Stimulated activated naive CD4-positive, alpha-beta T cell (primary cell): ENCODE data around the gene SURF1.
A peak's percentile ranks its signal among the peaks of the same experiment; 100 is the strongest.
"Not testable (repeated sequence)": the region's sequence is repeated elsewhere in the genome, so short reads cannot be mapped to it uniquely, and the experiment has no call there.

ENCODE experiments used
- DNase-seq, 6 experiments: peaks; one replicate each; lab custom pipeline; 2025; lab: John Stamatoyannopoulos, UW

SURF1 gene

GRCh38 chr9:133356391-133357091, at the start of gene SURF1, which contains the start of gene SURF2:
TSS of gene SURF1 (minus strand) at chr9:133356487. CDS start at chr9:133356453, 34 bp downstream.
TSS of gene SURF2 (plus strand) at chr9:133356550. CDS start at chr9:133356593, 43 bp downstream.
- DNase-seq: peak; percentile 72 to 86 (median 83)

GRCh38 chr9:133405508-133406438, 49.5 kb upstream of the SURF1 start:
- no peak for DNase-seq

- DNase-seq: no peak
Measured at GRCh38 chr9:133404454-133405002, 48.2 kb upstream of the SURF1 start.

GRCh38 chr9:133403766-133404453, 47.6 kb upstream of the SURF1 start:
- peak; percentile 18 to 57 (median 42) for DNase-seq

- DNase-seq: no peak
Measured at GRCh38 chr9:133402689-133403088, 46.4 kb upstream of the SURF1 start.

GRCh38 chr9:133401588-133401987, 45.3 kb upstream of the SURF1 start:
- DNase-seq: no peak

- no peak for DNase-seq
Measured at GRCh38 chr9:133400292-133400691, 44.0 kb upstream of the SURF1 start.

GRCh38 chr9:133397895-133398294, 41.6 kb upstream of the SURF1 start:
- DNase-seq: no peak

- DNase-seq: no peak
Measured at GRCh38 chr9:133397370-133397769, 41.1 kb upstream of the SURF1 start.

- no peak for DNase-seq
Measured at GRCh38 chr9:133396952-133397351, 40.7 kb upstream of the SURF1 start.

- no peak for DNase-seq
Measured at GRCh38 chr9:133394687-133395271, 38.5 kb upstream of the SURF1 start.

- no peak for DNase-seq
Measured at GRCh38 chr9:133393399-133393798, 37.1 kb upstream of the SURF1 start.

- not testable (repeated sequence) for DNase-seq
Measured at GRCh38 chr9:133392308-133392707, 36.0 kb upstream of the SURF1 start.

GRCh38 chr9:133391449-133391848, 35.2 kb upstream of the SURF1 start:
- DNase-seq: not testable (repeated sequence)

- no peak for DNase-seq
Measured at GRCh38 chr9:133390713-133391112, 34.4 kb upstream of the SURF1 start.

GRCh38 chr9:133389562-133389961, 33.3 kb upstream of the SURF1 start:
- DNase-seq: no peak

GRCh38 chr9:133389025-133389557, 32.8 kb upstream of the SURF1 start:
- no peak for DNase-seq

GRCh38 chr9:133387680-133388079, 31.4 kb upstream of the SURF1 start:
- no peak for DNase-seq

GRCh38 chr9:133386338-133386737, 30.1 kb upstream of the SURF1 start:
- no peak for DNase-seq

GRCh38 chr9:133385452-133385851, 29.2 kb upstream of the SURF1 start:
- DNase-seq: no peak

GRCh38 chr9:133384736-133385321, 28.5 kb upstream of the SURF1 start:
- DNase-seq: no peak
